ENCODE results near the gene RNF5. TPM values are rescaled to one million over a fixed set of nuclear protein-coding genes. Genes with fewer than 3 reads are reported as not detected.
"Not testable (repeated sequence)": the region's sequence is repeated elsewhere in the genome, so short reads cannot be mapped to it uniquely, and the experiment has no call there.

RNF5 gene
- total RNA-seq, 1 experiment from 2014 or later: 159 TPM

- peak; percentile 97 for DNase-seq (ENCODE audit: low read depth)
Observed at GRCh38 chr6:32175711-32176475, 2.3 kb upstream of the RNF5 start, which contains the start of gene AGPAT1. Gene AGPAT1 (minus strand): TSS chr6:32176084. CDS start chr6:32171496, 4,588 bp downstream.

- peak; percentile 83 for DNase-seq (ENCODE audit: low read depth)
Observed at GRCh38 chr6:32176476-32177182, 1.6 kb upstream of the RNF5 start.

- DNase-seq (ENCODE audit: low read depth): no peak
Observed at GRCh38 chr6:32177183-32177787, 920 bp upstream of the RNF5 start.

- peak; percentile 32 for DNase-seq (ENCODE audit: low read depth)
Observed at GRCh38 chr6:32178547-32179440, 589 bp downstream of the RNF5 start.

GRCh38 chr6:32179766-32180405, 1.7 kb downstream of the RNF5 start:
- no peak for DNase-seq (ENCODE audit: low read depth)

GRCh38 chr6:32181148-32181702, 3.0 kb downstream of the RNF5 start:
- DNase-seq (ENCODE audit: low read depth): no peak

GRCh38 chr6:32181915-32182529, 3.8 kb downstream of the RNF5 start:
- DNase-seq (ENCODE audit: low read depth): no peak

- no peak for DNase-seq (ENCODE audit: low read depth)
Observed at GRCh38 chr6:32182555-32182981, 4.4 kb downstream of the RNF5 start.

GRCh38 chr6:32183030-32183429, 4.8 kb downstream of the RNF5 start:
- no peak for DNase-seq (ENCODE audit: low read depth)

GRCh38 chr6:32183483-32184083, 5.4 kb downstream of the RNF5 start:
- DNase-seq (ENCODE audit: low read depth): no peak

GRCh38 chr6:32184084-32184640, 6.0 kb downstream of the RNF5 start, which contains the start of gene AGER:
Gene AGER (minus strand): TSS chr6:32184253. CDS start chr6:32184222, 31 bp downstream.
- no peak for DNase-seq (ENCODE audit: low read depth)

GRCh38 chr6:32185681-32186131, 7.5 kb downstream of the RNF5 start:
- DNase-seq (ENCODE audit: low read depth): peak; percentile 81

- not testable (repeated sequence) for DNase-seq (ENCODE audit: low read depth)
Observed at GRCh38 chr6:32186151-32186840, 8.1 kb downstream of the RNF5 start.

GRCh38 chr6:32187009-32187709, 9.0 kb downstream of the RNF5 start:
- DNase-seq (ENCODE audit: low read depth): no peak

- not testable (repeated sequence) for DNase-seq (ENCODE audit: low read depth)
Observed at GRCh38 chr6:32187725-32188380, 9.6 kb downstream of the RNF5 start.

GRCh38 chr6:32188381-32189068, 10.3 kb downstream of the RNF5 start:
- no peak for DNase-seq (ENCODE audit: low read depth)
